ENCODE measurements around the gene CDKN2B-AS1. TPM values are rescaled to one million over a fixed set of nuclear protein-coding genes. Genes with fewer than 3 reads are reported as not detected.
A peak's percentile ranks its signal among the peaks of the same experiment; 100 is the strongest.

CDKN2B-AS1 gene
- total RNA-seq, 2 donors from 2014 or later, result not detected

DNA sequence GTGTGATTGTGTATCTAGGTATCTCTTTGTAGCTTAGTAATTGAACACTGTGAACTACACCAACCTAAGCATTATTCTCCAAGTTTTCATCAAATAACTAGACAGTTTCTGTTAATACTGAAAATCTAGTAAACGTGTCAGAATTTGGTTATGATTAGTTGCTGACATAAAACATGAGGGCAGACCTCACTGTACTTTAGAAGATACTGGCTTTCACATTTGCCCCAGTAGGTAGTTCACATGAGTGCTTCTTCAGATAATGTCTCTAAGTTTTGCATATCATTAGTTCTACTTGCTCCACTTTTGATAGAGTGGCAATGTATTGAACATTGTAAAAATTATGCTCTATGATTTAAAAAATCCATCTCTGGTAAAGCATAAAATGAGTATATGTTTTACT, 7.4 kb downstream of the CDKN2B-AS1 start:
- H3K4me3 ChIP-seq, result no peak overlapping the region
- TF ChIP-seq, protein P1, sequence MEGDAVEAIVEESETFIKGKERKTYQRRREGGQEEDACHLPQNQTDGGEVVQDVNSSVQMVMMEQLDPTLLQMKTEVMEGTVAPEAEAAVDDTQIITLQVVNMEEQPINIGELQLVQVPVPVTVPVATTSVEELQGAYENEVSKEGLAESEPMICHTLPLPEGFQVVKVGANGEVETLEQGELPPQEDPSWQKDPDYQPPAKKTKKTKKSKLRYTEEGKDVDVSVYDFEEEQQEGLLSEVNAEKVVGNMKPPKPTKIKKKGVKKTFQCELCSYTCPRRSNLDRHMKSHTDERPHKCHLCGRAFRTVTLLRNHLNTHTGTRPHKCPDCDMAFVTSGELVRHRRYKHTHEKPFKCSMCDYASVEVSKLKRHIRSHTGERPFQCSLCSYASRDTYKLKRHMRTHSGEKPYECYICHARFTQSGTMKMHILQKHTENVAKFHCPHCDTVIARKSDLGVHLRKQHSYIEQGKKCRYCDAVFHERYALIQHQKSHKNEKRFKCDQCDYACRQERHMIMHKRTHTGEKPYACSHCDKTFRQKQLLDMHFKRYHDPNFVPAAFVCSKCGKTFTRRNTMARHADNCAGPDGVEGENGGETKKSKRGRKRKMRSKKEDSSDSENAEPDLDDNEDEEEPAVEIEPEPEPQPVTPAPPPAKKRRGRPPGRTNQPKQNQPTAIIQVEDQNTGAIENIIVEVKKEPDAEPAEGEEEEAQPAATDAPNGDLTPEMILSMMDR (IDR thresholded peaks at IDR 0.05), result no peak
- H3K9me3 ChIP-seq, result no peaks in the 10 kb centered on the region
- no peaks in the 10 kb centered on the region for H3K4me1 ChIP-seq (ENCODE audit: control insufficient read depth in 1 of 2, low read depth in 2 of 2)
- ATAC-seq (ENCODE audit: insufficient number of reproducible peaks, low FRiP score, low read depth) (no peak), DNase-seq (ENCODE audit: low spot score) (no peak)
- no peaks in the 10 kb centered on the region for H3K27me3 ChIP-seq (replicated peaks; ENCODE audit: insufficient read depth)
- H3K36me3 ChIP-seq, result no peaks in the 10 kb centered on the region
- H3K27ac ChIP-seq, result no peak overlapping the region

- TF ChIP-seq, protein P1 (IDR thresholded peaks at IDR 0.05), result no peak
- Histone ChIP-seq H3K36me3 (no peaks in the 10 kb centered on the region), H3K9me3 (no peaks in the 10 kb centered on the region), H3K27me3 (replicated peaks; ENCODE audit: insufficient read depth) (no peaks in the 10 kb centered on the region), H3K4me1 (ENCODE audit: control insufficient read depth in 1 of 2, low read depth in 2 of 2) (peaks cover 0 to 5% of the 10 kb centered on the region in 2 donors), H3K4me3 (no peak overlapping the region), H3K27ac (no peak overlapping the region)
- ATAC-seq (ENCODE audit: insufficient number of reproducible peaks, low FRiP score, low read depth) (no peak), DNase-seq (ENCODE audit: low spot score) (no peak)
Observed at GRCh38 chr9:22005021-22005701, 10.6 kb downstream of the CDKN2B-AS1 start.

GRCh38 chr9:22005702-22006606, 11.4 kb downstream of the CDKN2B-AS1 start:
- DNase-seq (ENCODE audit: low spot score) (no peak), ATAC-seq (ENCODE audit: insufficient number of reproducible peaks, low FRiP score, low read depth) (no peak)
- Histone ChIP-seq H3K4me3 (no peak overlapping the region), H3K36me3 (no peaks in the 10 kb centered on the region), H3K9me3 (no peaks in the 10 kb centered on the region), H3K27ac (no peak overlapping the region), H3K4me1 (ENCODE audit: control insufficient read depth in 1 of 2, low read depth in 2 of 2) (peaks cover 0 to 5% of the 10 kb centered on the region in 2 donors), H3K27me3 (replicated peaks; ENCODE audit: insufficient read depth) (no peaks in the 10 kb centered on the region)
- TF ChIP-seq, protein P1 (IDR thresholded peaks at IDR 0.05), result no peak

- Histone ChIP-seq H3K4me3 (peak overlapping the region; percentile 76), H3K27me3 (replicated peaks; ENCODE audit: insufficient read depth) (no peaks in the 10 kb centered on the region), H3K36me3 (no peaks in the 10 kb centered on the region), H3K9me3 (no peaks in the 10 kb centered on the region), H3K27ac (peak overlapping the region; percentile 83 to 88), H3K4me1 (ENCODE audit: control insufficient read depth in 1 of 2, low read depth in 2 of 2) (peaks cover 0 to 5% of the 10 kb centered on the region in 2 donors)
- DNase-seq (ENCODE audit: low spot score), result no peak
- TF ChIP-seq, protein P1 (IDR thresholded peaks at IDR 0.05), result no peak
- ATAC-seq (ENCODE audit: insufficient number of reproducible peaks, low FRiP score, low read depth), result no peak
Observed at GRCh38 chr9:22008384-22008716, 13.8 kb downstream of the CDKN2B-AS1 start.

Measured in thoracic aorta (tissue), 2 donors.